ENCODE measurements around the gene SIGLEC7.

GRCh38 chr19:51183629-51184028 lies 41.5 kb downstream of the SIGLEC7 start:
- TF ChIP-seq TAF1 (IDR thresholded peaks at IDR 0.05; ENCODE audit: low read depth) (no peak), FOXM1 (IDR thresholded peaks at IDR 0.05; ENCODE audit: borderline replicate concordance, low read depth) (no peak), YY1 (IDR thresholded peaks at IDR 0.05; ENCODE audit: low read depth) (no peak), USF1 (IDR thresholded peaks at IDR 0.05) (no peak)

All from Ishikawa (cell line).